ENCODE measurements around the gene BRAF.

- TF ChIP-seq POLR2A (IDR thresholded peaks at IDR 0.05; ENCODE audit: low read length) = no peak
- TF ChIP-seq GATA1 (IDR thresholded peaks at IDR 0.05; ENCODE audit: low read depth, low read length) = no peak
Observed at GRCh38 chr7:140683657-140684056, 241.1 kb downstream of the BRAF start.

Data from erythroblast (primary cell).